GM12891 (cell line): Measurements from ENCODE around the gene MSLN.
"Not testable (repeated sequence)": the region's sequence is repeated elsewhere in the genome, so short reads cannot be mapped to it uniquely, and the experiment has no call there.

Experiments used
- DNase-seq: peaks from one replicate; pipeline ENCODE4 v3.0.0; 2011; ENCODE audit warnings: low spot score; ENCODE audit not compliant: insufficient read length
- FAIRE-seq: peaks from 2 replicates; lab custom pipeline; 2011; peaks lifted over from hg19 to GRCh38; lab: Jason Lieb, UNC
- PAX5 ChIP-seq: IDR thresholded peaks from 2 replicates; pipeline ENCODE4 v1.6.1; 2011; ENCODE audit warnings: low read length, moderate library complexity, mild to moderate bottlenecking; ENCODE audit not compliant: insufficient read depth, severe bottlenecking
- POLR2A ChIP-seq: IDR thresholded peaks from 2 replicates; pipeline ENCODE4 v1.6.1; 2011; ENCODE audit warnings: low read depth, low read length, control low read depth
- POLR2AphosphoS5 ChIP-seq: IDR thresholded peaks from 2 replicates; pipeline ENCODE4 v1.6.1; 2011; ENCODE audit warnings: low read depth, low read length, control low read depth
- POU2F2 ChIP-seq: IDR thresholded peaks from 2 replicates; pipeline ENCODE4 v1.6.1; 2011; ENCODE audit warnings: low read depth, mild to moderate bottlenecking, control low read depth, low read length, moderate library complexity
- SPI1 ChIP-seq: IDR thresholded peaks from 2 replicates; pipeline ENCODE4 v1.6.1; 2011; ENCODE audit warnings: low read depth, low read length, control low read depth
- TAF1 ChIP-seq: IDR thresholded peaks from 2 replicates; pipeline ENCODE4 v1.6.1; 2011; ENCODE audit warnings: low read depth, low read length, control low read depth

The MSLN gene

GRCh38 chr16:734981-735881 is 25.3 kb upstream of the MSLN start:
- FAIRE-seq (no peak), DNase-seq (no peak)
- no peak for TF ChIP-seq SPI1
- TF ChIP-seq TAF1: no peak
- no peak for TF ChIP-seq POU2F2
- no peak for TF ChIP-seq POLR2A
- TF ChIP-seq POLR2AphosphoS5: no peak

- FAIRE-seq (no peak), DNase-seq (no peak)
- TF ChIP-seq POU2F2: no peak
Measured at GRCh38 chr16:735982-736453, 24.5 kb upstream of the MSLN start.

- TF ChIP-seq PAX5 (no peak), POU2F2 (no peak), SPI1 (no peak), TAF1 (no peak), POLR2A (no peak), POLR2AphosphoS5 (no peak)
- FAIRE-seq (no peak), DNase-seq (no peak)
Measured at GRCh38 chr16:736936-737481, 23.5 kb upstream of the MSLN start.

- TF ChIP-seq PAX5: no peak
- TF ChIP-seq POU2F2: no peak
- no peak for TF ChIP-seq SPI1
- no peak for TF ChIP-seq POLR2AphosphoS5
- TF ChIP-seq POLR2A: no peak
- TF ChIP-seq TAF1: no peak
- no peak for DNase-seq
- no peak for FAIRE-seq
Measured at GRCh38 chr16:739560-740458, 20.7 kb upstream of the MSLN start.

- DNase-seq: no peak
- no peak for TF ChIP-seq POU2F2
- TF ChIP-seq TAF1: no peak
- no peak for TF ChIP-seq POLR2A
- TF ChIP-seq PAX5: no peak
- no peak for TF ChIP-seq SPI1
- TF ChIP-seq POLR2AphosphoS5: no peak
- peak; percentile 28 for FAIRE-seq
Measured at GRCh38 chr16:740459-740763, 20.1 kb upstream of the MSLN start.

GRCh38 chr16:740764-741505 is 19.6 kb upstream of the MSLN start, which contains the start of gene CIAO3:
CIAO3 (minus strand) TSS chr16:740997; CDS start chr16:740985, 12 bp downstream.
- no peak for TF ChIP-seq POU2F2
- TF ChIP-seq POLR2A: peak; percentile 66
- no peak for TF ChIP-seq SPI1
- no peak for TF ChIP-seq PAX5
- peak; percentile 78 for TF ChIP-seq TAF1
- TF ChIP-seq POLR2AphosphoS5: peak; percentile 58; the same call in 1 of the 2 replicates
- peak; percentile 99 for FAIRE-seq
- peak; percentile 99 for DNase-seq

- FAIRE-seq (no peak), DNase-seq (no peak)
- TF ChIP-seq TAF1: no peak
- TF ChIP-seq PAX5: no peak
- TF ChIP-seq POLR2A: no peak
- TF ChIP-seq POLR2AphosphoS5: no peak
- TF ChIP-seq SPI1: no peak
- TF ChIP-seq POU2F2: no peak
Measured at GRCh38 chr16:741986-742629, 18.4 kb upstream of the MSLN start.

GRCh38 chr16:742894-743293 is 17.6 kb upstream of the MSLN start:
- DNase-seq, FAIRE-seq: not testable (repeated sequence)
